Activated CD8-positive, alpha-beta memory T cell treated with anti-CD3 and anti-CD28 coated beads for 36 hours (primary cell): ENCODE data around the gene ANKRD13A. TPM values are rescaled to one million over a fixed set of nuclear protein-coding genes. Genes with fewer than 3 reads are reported as not detected.
"Not testable (repeated sequence)": the region's sequence is repeated elsewhere in the genome, so short reads cannot be mapped to it uniquely, and the experiment has no call there.

ENCODE experiments used
- CTCF ChIA-PET: fragments of 350-600 bp; sonication (Branson Sonifier 250); formaldehyde crosslinking; loops from one replicate; lab custom pipeline; 2021; ENCODE audit warnings: antibody characterized with exemption; lab: Charles Lee
- POLR2A ChIA-PET: fragments of 350-600 bp; sonication (Branson Sonifier 250); formaldehyde crosslinking; loops from one replicate; lab custom pipeline; 2021; ENCODE audit warnings: antibody characterized with exemption; lab: Charles Lee
- total RNA-seq, 2 experiments: library from RNA; stranded (reverse); gene quantifications; one replicate each; pipeline ENCODE4 v1.2.3, GENCODE V29; 2021

ANKRD13A gene
- total RNA-seq, 2 experiments from 2014 or later = 30.4 to 32.1 TPM

DNA sequence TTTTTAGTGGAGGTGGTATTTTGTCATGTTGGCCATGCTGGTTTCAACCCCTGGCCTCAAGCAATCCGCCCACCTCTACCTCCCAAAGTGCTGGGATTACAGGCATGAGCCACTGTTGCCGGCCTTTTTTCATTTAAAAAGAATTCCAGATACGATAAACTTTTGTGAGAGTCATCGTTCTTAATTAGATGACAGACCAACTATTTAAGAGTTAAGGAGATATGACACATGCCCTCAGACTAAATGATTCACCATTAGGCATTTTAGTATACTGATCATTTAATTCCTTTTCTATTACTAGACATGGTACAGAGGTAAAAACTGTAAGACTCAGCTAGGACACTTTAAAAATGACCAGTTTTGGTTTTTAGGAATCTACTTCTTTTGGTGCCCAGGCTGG, 2.4 kb downstream of the ANKRD13A start:
- CTCF ChIA-PET = interaction anchor here (0.7 kb wide), 1 partner anchor 28 kb away, joined by 3 read pairs; no protein-coding TSS in a partner anchor

DNA sequence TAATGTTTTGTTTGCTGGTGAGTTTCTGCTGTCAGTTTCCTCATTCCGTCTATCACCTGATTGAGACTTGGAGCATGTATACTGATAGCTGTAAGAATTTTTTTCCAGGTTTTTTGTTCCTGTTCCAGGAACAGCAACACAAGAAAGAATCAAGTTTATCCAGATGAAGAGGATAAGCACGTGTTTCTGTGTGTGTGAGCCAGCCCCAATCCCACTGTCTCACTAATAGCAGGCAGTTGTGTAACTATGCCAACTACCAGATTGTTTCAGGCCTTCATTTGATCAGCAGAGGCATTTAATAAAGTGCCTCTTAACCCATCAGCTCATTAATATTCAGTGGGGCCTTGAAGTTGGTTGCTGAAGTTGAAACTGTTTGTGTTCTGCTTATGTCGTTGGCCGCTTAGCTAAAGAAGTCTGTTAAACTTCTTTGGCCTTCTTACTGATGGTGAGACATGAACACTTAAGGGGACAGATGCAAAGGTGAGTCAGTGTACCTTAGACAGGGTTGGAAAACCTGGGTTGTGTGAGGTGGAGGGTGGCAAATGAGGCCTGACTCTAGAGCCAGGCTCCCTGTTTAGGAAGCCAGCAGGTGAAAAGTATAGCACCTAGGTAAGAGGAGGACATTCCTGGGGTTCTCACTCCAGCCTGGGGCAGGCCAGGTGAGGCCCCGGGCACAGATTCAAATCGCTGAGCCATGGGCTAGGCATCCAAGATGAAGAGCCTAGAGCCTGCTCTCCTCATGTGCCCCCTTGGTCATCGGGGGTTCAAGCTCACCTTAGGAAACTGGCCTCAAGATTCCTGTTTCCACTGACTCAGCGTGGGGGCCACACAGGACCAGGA, 3.7 kb downstream of the ANKRD13A start:
- CTCF ChIA-PET = interaction anchor here (1.6 kb wide), 1 partner anchor 11 kb away, joined by 5 read pairs; no protein-coding TSS in a partner anchor
- POLR2A ChIA-PET = no interaction called here

More for the DNA sequence above, 2.4 kb downstream of the ANKRD13A start:
- POLR2A ChIA-PET = no interaction called here

DNA sequence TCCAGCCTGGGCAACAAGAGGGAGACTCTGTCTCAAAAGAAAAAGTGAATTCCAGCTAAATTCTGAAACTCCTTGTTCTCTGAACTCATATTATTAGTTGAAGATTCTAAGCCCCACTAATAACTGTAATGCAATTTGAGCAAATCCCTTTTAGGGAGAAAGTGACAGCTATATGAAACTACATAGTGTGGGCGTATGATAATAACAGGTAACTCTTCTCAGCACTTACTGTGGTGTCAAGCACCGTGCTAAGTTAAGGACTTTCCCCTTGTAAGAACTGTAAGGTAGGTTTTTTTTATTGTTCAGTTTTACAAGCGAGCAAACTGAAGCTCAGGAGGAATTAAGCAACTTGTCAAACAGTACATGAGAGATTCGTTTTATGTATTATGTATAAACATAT, 5.4 kb downstream of the ANKRD13A start:
- POLR2A ChIA-PET = interaction anchor here (0.7 kb wide), 1 partner anchor 379 kb away, joined by 3 read pairs; no protein-coding TSS in a partner anchor
- CTCF ChIA-PET = interaction anchor here (0.6 to 1.4 kb wide), 3 partner anchors 8 to 119 kb away, joined by 3 to 4 read pairs (median 4); partner anchors contain the start of gene GIT2

DNA sequence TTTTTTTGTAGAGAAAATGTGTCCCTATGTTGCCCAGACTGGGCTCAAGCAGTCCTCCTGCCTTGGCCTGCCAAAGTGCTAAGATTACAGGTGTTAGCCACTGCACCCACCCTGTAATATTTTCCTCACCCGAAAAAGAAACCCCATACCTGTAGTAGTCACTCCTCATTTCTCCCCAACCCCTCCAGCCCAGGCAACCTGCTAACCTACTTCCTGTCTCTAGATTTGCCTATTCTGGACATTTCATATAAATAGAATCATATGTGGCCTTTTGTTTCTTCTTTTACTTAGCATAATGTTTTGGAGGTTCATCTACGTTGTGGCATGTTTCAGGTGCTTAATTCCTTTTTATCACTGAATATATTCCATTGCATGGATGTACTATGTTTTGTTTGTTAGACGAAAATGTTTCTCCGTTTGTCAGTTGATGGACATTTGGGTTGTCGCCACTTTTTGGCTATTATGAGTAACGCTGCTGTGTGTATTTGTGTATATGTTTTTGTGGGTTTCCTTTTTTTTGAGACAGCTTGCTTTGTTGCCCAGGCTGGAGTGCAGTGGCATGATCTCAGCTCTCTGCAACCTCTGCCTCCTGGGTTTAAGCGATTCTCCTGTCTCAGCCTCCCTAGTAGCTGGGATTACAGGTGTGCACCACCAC, 6.2 kb downstream of the ANKRD13A start:
- ChIA-PET POLR2A (no interaction called here), CTCF (interaction anchor here (1.3 kb wide), 1 partner anchor 9 kb away, joined by 4 read pairs; the partner anchor contains the start of gene GIT2)

DNA sequence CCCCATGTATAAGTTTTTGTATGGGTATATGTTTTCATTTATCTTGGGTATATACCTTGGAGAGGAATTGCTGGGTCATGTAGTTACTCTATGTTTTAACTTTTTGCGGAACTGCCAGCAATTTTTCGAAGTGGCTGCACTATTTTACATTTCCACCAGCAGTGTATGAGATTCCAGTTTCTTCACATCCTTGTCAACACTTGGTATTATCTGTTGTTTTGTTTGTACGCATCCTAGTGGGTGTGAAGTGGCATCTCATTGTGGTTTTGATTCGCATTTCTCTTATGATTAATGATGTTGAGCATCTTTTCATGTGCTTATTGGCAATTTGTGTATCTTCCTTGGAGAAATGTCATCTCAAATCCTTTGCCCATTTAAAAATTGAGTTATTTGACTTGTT, 6.9 kb downstream of the ANKRD13A start:
- ChIA-PET CTCF (no interaction called here), POLR2A (no interaction called here)

DNA sequence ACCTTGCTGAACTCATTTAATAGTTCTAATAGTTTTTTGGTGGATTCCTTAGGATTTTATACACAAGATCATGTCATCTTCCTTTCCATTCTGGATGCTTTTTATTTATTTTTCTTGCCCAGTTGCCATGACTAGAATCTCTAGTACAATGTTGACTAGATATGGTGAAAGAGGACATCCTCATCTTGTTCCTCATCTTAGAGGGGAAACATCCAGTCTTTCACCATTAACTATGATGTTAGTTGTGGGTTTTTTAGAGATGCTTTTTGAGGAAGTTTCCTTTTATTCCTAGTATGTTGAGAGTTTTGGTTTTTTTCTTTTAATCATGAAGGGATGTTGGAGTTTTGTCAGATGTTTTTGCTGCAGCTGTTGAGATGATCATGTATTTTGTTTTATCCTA, 8.7 kb downstream of the ANKRD13A start:
- CTCF ChIA-PET = no interaction called here
- POLR2A ChIA-PET = no interaction called here

DNA sequence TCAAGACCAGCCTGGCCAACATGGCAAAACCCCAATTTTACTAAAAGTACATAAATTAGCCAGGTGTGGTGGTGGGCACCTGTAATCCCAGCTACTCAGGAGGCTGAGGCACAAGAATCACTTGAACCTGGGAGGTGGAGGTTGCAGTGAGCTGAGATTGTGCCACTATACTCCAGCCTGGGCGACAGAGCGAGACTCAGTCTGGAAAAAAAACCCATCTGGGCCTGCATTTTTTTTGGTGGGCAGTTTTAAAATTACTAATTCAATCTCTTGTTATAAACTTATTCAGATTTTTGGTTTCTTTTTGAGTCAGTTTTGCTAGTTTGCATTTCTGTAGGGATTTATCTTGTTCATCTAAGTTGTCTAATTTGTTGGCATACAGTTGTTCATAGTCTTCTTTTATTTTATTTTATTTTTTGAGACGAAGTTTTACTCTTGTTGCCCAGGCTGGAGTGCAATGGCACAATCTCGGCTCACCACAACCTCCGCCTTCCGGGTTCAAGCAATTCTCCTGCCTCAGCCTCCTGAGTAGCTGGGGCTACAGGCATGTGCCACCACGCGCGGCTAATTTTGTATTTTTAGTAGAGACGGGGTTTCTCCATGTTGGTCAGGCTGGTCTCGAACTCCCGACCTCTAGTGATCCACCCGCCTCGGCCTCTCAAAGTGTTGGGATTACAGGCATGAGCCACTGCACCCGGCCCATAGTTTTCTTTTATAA, 9.6 kb downstream of the ANKRD13A start:
- POLR2A ChIA-PET, CTCF ChIA-PET: not testable (repeated sequence)

DNA sequence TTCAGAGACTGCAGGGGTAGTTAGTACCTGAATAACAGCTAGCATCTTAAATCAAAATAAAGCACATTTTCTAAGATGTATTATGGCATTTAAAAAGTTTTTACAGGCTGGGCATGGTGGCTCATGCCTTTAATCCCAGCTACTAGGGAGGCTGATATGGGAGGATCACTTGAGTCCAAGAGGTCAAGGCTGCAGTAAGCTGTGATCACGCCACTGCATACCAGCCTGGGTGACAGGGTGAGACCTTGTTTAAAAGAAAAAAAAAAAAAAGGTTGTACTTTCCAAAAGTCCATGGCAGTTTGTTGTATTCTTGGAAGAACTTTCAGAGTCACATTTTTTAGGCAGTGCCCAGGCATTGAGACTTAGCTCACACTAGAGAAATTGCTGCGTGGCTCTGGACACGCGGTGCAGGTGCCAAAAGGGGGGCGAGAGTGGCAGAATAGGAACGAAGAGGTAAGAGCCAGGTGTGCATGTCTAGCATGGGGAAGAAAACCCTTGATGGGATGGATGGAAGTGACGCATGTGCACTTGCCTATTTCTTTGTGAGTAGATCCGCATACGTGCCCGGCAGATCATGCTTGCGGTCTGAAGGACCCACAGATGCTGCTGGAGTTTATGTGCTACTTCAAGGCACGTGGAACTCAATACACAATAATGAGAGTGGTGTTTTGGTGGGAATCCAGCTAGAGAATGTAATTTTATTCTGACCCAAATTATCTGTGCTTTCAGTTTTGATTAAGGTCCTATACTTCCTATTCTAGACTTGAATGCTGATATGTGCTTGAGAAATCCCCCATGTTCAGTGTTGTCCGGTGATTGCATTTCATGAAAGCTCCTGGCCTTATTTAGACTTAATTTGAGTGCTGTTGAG, 11.9 kb downstream of the ANKRD13A start:
- ChIA-PET CTCF (interaction anchor here (1.5 kb wide), 1 partner anchor 30 kb away, joined by 4 read pairs; no protein-coding TSS in a partner anchor), POLR2A (no interaction called here)

DNA sequence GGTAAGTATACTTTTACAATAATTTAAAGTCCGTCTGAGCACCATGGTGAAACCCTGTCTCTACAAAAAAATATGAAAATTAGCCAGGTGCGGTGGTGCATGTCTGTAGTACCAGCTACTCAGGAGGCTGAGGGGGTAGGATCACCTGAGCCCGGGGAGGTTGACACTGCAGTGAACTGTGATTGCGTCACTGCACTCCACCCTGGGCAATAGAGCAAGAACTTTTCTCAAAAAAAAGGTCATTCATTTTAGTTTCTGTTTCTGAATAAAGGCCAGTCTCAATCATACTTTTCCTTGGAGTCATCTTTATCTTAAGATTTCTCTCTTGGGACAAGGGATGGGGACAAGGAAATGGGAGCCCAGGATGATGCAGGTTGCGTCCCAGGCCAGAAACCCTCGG, 12.9 kb downstream of the ANKRD13A start:
- ChIA-PET CTCF (no interaction called here), POLR2A (no interaction called here)

DNA sequence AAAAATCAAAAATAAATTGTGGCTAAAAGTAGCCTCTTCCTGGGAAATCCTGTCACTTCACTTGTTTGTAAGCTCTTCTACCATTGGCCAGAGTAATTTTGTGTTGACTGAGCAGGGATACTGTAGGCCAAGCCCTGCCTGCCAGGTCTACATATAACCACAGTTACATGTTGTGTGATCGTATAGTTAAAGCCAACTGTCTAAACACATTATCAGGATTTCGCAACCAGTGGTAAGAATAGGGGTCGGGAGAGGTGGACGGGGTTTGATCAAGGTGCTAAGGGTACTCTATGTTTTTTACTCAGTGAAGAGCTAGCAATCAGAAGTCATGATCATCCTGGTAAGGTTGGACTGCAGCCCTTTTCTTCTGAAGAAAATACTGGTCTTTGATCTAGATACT, 13.4 kb downstream of the ANKRD13A start:
- CTCF ChIA-PET = no interaction called here
- POLR2A ChIA-PET = no interaction called here

DNA sequence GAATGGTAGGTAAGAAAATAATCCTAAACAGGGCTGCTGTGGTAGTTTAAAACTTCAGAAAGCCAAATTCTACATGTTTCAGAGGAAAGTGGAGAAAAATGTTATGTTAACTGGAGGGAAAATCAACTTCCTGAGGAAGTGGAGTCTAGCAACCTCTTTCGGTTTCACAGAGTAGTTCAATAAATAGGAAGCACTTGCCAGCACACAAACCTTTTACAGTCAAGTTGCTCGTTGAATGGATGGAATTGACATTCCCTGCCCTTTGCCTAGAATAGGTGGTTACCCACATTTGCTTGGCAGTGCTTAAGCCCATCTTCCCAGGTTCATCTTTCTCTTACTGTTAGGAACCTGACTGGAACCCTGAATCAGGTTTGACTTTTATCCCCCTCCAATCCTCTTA, 15.9 kb downstream of the ANKRD13A start:
- POLR2A ChIA-PET = no interaction called here
- CTCF ChIA-PET = no interaction called here

DNA sequence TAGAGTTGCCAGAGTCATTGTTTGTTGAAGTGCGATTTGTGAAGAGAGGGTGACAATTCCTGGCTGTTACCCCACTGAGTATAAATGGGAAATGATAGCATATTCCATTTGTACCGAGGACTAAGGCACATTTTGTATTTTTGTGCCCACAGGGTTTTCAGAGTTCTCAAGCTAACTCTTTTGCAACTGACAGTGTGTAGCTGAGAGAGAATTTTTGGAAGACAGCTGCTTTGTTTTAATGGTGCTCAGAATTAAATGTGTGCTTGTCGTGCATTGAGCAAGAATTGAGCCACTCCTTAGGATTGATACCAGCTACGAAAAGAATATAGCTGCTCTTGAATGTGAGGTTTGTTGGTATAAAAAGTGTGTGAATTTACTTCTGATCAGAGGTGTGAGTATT, 21.7 kb downstream of the ANKRD13A start:
- ChIA-PET POLR2A (no interaction called here), CTCF (interaction anchor here (0.6 to 0.8 kb wide), 4 partner anchors 31 to 87 kb away, joined by 3 to 4 read pairs (median 3); no protein-coding TSS in a partner anchor)

DNA sequence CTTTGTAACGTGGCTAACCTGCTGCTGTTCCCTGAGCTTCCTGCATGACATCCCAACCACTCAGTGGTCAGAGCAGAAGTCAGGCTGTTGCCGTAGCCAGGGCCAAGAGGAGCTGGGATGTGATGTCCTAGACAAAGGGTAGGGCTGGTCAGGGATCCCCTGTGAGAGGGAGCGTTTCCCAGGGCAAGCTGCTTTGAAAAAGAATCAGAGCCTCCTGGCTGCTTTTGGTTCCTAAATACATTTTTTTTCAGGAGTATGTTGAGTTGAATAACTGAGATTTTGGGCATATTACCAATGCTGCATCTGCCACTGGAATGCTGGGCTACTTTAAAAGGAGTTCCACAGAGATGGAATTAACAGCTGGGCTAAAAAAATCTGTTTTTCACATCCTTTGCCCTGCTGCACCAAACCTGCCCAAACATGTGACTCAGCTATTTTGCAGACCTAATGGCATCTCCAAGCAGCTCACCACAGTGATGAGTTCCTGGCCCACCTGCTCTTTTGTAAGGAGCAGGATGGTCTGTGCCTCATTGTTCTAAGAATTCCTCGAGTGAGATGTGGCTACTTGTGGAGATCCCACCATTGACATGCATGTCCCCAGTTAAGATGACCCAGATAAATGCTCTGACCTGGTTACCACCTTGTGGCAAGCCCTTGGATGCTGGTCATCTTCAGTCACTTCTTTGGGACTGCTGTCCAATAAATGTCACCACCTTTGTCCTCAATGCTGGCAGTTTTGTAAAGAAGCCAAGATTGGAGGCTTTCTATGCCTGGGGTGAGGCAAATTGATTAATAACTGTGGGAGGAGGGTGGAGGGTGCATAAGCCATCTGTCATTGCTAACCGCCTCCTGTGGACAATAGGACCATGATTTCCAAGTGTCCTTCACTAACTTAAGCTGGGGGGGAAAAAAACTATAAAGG, 24.1 kb downstream of the ANKRD13A start:
- ChIA-PET CTCF (interaction anchor here (0.6 kb wide), 1 partner anchor 284 kb away, joined by 3 read pairs; no protein-coding TSS in a partner anchor), POLR2A (no interaction called here)

DNA sequence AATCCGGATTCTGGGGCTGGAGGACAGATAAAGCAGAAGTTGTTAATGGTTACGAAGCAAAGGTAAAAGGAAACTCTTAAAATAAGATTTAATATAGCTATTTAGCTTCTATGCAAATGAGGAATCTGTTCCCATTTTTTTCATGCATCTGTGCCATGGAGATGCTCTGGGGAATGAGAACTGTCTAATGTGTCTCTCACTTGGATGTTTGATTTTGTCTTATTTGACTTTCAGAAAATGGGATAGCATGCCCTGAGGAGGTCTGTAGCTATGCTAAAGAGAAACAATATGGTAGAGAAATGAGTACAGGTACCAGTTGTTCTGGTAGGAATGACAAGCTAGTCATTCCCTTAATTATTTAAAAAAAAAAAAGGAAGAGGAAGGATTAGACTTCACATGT, 24.8 kb downstream of the ANKRD13A start:
- POLR2A ChIA-PET = interaction anchor here (0.5 kb wide), 1 partner anchor 154 kb away, joined by 3 read pairs; no protein-coding TSS in a partner anchor
- CTCF ChIA-PET = interaction anchor here (0.6 to 0.9 kb wide), 2 partner anchors 170 to 283 kb away, joined by 3 read pairs; no protein-coding TSS in a partner anchor

DNA sequence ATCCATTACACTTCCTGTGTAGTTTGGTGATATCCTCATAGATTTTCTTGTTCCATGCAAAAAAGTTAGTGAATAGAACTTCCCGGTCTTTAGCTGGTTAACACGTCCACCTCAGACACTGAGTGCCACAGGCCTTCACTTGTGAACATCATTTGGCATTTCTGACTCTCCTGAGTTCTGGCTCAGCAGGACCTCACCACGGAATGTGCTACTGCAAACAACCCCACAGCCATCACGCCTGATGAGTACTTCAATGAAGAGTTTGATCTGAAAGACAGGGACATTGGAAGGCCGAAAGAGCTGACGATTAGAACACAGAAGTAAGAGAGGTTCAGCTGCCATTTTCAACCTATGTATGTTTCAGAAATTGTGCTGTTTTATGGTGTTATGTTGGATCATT, 29.1 kb downstream of the ANKRD13A start:
- CTCF ChIA-PET = interaction anchor here (1.3 kb wide), 1 partner anchor 9 kb away, joined by 4 read pairs; no protein-coding TSS in a partner anchor
- POLR2A ChIA-PET = no interaction called here

DNA sequence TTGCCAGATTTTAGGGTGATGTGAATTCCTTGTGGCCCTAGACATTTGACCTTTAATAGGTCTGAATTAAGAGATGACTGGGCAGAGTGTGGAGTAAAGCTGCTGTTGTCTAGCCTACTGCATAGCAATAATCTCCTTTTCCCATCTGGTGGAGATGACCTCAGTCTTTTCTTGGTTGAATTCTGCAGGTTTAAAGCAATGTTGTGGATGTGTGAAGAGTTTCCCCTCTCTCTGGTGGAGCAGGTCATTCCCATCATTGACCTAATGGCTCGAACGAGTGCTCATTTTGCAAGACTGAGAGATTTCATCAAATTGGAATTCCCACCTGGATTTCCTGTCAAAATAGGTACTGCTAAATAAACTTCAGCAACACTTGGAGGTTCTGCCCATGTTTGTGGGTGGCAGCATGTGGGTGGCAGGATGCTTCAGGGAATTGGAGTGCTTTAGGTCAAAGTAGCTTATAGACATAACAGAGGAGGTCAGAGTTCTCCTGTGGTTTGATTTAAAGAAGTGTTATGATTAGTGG, 30.1 kb downstream of the ANKRD13A start:
- CTCF ChIA-PET = no interaction called here
- POLR2A ChIA-PET = no interaction called here

DNA sequence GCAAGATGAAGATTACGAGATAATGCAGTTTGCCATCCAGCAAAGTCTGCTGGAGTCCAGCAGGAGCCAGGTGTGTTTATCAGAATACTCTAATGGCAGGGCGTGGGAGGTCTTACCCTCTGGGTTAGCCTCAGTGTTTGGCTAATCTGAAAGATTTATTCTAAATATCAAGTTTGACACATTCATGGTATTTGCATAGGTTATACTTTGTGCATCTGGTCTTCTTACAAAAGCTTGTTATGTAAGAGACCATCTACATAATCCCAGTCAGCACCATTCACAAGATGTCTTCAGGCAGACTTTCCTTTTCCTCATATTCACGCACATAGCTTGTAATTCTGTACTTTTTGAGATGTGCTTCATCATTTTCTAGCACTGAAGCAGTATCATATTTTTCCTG, 34.7 kb downstream of the ANKRD13A start:
- ChIA-PET POLR2A (no interaction called here), CTCF (interaction anchor here (1.0 to 1.4 kb wide), 2 partner anchors 9 to 12 kb away, joined by 3 to 5 read pairs; no protein-coding TSS in a partner anchor)
